ENCODE results near the gene EME1. TPM values are rescaled to one million over a fixed set of nuclear protein-coding genes. Genes with fewer than 3 reads are reported as not detected.

EME1 gene
- total RNA-seq, 1 experiment from 2014 or later: 7.5 TPM

GRCh38 chr17:50347894-50348291 is 25.1 kb upstream of the EME1 start:
- DNase-seq (ENCODE audit: low spot score): no peak

GRCh38 chr17:50348522-50349242 is 24.3 kb upstream of the EME1 start:
- DNase-seq (ENCODE audit: low spot score): no peak

- DNase-seq (ENCODE audit: low spot score): no peak
Observed at GRCh38 chr17:50349243-50349600, 23.8 kb upstream of the EME1 start.

GRCh38 chr17:50350733-50351132 is 22.3 kb upstream of the EME1 start:
- DNase-seq (ENCODE audit: low spot score): no peak

GRCh38 chr17:50352072-50352692 is 20.8 kb upstream of the EME1 start:
- DNase-seq (ENCODE audit: low spot score): no peak

- no peak for DNase-seq (ENCODE audit: low spot score)
Observed at GRCh38 chr17:50352693-50353599, 20.1 kb upstream of the EME1 start.

- no peak for DNase-seq (ENCODE audit: low spot score)
Observed at GRCh38 chr17:50353600-50354195, 19.3 kb upstream of the EME1 start.

GRCh38 chr17:50354198-50354597 is 18.8 kb upstream of the EME1 start:
- no peak for DNase-seq (ENCODE audit: low spot score)

- no peak for DNase-seq (ENCODE audit: low spot score)
Observed at GRCh38 chr17:50354776-50355175, 18.3 kb upstream of the EME1 start.

- no peak for DNase-seq (ENCODE audit: low spot score)
Observed at GRCh38 chr17:50355336-50355700, 17.7 kb upstream of the EME1 start.

GRCh38 chr17:50355701-50356341 is 17.2 kb upstream of the EME1 start:
- DNase-seq (ENCODE audit: low spot score): no peak

GRCh38 chr17:50356418-50356817 is 16.6 kb upstream of the EME1 start:
- no peak for DNase-seq (ENCODE audit: low spot score)

GRCh38 chr17:50356892-50357510 is 16.0 kb upstream of the EME1 start:
- no peak for DNase-seq (ENCODE audit: low spot score)

GRCh38 chr17:50358177-50358576 is 14.9 kb upstream of the EME1 start:
- no peak for DNase-seq (ENCODE audit: low spot score)

GRCh38 chr17:50359005-50359699 is 13.9 kb upstream of the EME1 start:
- no peak for DNase-seq (ENCODE audit: low spot score)

- no peak for DNase-seq (ENCODE audit: low spot score)
Observed at GRCh38 chr17:50359998-50360461, 13.0 kb upstream of the EME1 start.

GRCh38 chr17:50360486-50361115 is 12.4 kb upstream of the EME1 start:
- no peak for DNase-seq (ENCODE audit: low spot score)

GRCh38 chr17:50361561-50362480 is 11.2 kb upstream of the EME1 start:
- DNase-seq (ENCODE audit: low spot score): peak; percentile 73

- DNase-seq (ENCODE audit: low spot score): no peak
Observed at GRCh38 chr17:50362661-50363060, 10.4 kb upstream of the EME1 start.

All from HT-29 (cell line).